ENCODE data around the gene ITPR2.
"Not testable (repeated sequence)": the region's sequence is repeated elsewhere in the genome, so short reads cannot be mapped to it uniquely, and the experiment has no call there.

Gene ITPR2

GRCh38 chr12:26617513-26617912, 215.5 kb downstream of the ITPR2 start:
- ATAC-seq, result no peak

DNA sequence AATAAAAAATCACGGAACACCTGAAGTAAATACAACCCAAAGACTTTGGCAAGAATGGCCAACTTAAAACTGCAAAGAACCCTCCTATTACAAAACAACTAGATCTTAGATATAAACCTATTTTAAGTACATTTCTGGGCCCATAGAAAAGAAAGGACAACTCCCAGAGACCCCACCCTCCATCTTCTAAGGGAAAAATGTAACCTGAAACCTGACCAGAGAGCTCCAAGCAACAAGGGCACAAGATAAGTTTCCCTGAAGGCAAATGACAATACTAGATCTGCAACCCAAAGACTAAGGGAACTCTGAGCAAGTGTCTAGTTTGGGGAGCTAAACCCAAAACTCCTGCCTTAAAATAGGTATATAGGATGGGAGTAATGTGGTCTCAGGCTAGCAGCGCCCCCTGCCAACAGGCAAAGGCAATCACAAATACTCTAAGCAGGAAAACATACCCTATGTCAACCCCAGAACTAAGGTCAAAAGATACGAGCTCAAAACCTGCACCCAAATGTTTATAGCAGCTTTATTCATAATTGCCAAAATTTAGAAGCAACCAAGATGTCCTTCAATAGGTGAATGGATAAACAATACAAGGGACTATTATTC, 218.9 kb downstream of the ITPR2 start:
- ATAC-seq, result no peak

GRCh38 chr12:26612203-26612602, 220.8 kb downstream of the ITPR2 start:
- ATAC-seq, result no peak

DNA sequence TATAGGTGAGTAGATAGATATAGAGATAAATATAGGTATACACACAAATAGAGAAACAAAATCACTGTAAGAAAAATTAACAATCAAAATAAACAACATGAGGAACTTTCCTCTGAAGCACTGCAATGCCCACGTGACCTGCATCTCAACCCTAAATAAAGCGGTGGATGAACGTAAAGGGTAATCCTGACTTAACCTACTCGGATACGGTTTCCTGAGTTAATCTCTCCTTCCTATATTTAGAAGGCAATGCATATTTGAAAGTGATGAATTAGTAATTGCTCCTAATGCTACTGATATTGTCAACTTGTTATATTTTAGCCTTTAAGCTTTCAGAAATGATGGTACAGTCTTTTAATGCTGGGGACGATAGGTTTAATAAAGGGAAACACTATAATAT, 221.4 kb downstream of the ITPR2 start:
- ATAC-seq, result no peak

GRCh38 chr12:26610774-26611173, 222.2 kb downstream of the ITPR2 start:
- no peak for ATAC-seq

- no peak for ATAC-seq
These were observed 223.0 kb downstream of the ITPR2 start for GRCh38 chr12:26609986-26610385.

DNA sequence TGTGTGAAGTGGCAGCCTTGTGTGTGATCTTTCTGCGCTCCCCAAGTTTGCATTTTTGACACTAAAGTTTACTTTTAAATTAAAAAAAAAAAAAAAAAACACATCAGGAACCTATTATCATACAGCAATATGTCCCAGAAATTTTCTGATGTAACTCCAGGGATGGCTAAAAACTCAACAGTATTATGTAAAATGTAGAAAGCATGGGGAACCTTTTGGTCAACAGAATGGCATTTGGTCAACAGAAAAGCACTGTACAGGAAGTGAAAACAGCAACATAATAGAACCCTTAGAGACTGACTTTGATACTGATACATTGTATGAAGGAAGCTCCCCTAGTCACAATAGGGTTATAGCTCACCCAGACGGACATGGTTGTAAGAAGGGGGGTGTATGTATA, 224.3 kb downstream of the ITPR2 start:
- ATAC-seq, result no peak

DNA sequence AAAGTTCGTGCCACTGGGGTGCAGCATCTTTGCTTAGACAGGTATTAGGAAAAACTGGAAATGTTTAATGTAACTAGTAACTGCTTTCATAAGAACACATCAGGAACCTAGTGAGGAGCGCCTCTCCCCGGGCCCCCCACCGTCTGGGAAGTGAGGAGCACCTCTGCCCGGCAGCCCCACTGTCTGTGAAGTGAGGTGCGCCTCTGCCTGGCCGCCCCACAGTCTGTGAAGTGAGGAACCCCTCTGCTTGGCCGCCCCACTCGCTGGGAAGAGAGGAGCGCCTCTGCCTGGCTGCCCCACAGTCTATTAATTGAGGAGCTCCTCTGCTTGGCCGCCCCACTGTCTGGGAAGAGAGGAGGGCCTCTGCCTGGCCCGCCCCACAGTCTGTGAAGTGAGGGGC, 224.7 kb downstream of the ITPR2 start:
- ATAC-seq, result no peak

- ATAC-seq, result no peak
These were observed 226.1 kb downstream of the ITPR2 start for GRCh38 chr12:26606911-26607310.

- not testable (repeated sequence) for ATAC-seq
These were observed 228.2 kb downstream of the ITPR2 start for GRCh38 chr12:26604813-26605212.

- ATAC-seq, result no peak
These were observed 233.8 kb downstream of the ITPR2 start for GRCh38 chr12:26599096-26599695.

DNA sequence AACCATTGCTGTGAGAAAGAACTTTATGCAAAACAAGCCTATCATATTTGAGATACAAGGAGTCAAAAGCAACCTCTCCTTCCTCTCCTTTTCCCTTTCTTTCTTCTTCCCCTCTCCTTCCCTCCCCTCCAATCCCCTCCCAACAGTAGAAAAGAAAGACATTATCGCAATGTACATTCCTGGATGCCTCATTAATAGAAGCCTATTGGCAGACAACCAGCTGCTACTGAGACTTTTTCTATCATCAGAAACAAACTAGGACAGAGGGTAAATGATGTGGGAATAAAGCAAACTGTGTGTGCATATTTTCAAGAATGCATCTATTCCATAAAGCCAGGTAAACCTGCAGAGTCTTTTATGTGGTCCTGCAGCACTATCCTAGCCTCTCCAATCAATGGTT, 237.2 kb downstream of the ITPR2 start:
- ATAC-seq, result no peak

- ATAC-seq, result no peak
These were observed 252.4 kb downstream of the ITPR2 start for GRCh38 chr12:26580619-26581018.

DNA sequence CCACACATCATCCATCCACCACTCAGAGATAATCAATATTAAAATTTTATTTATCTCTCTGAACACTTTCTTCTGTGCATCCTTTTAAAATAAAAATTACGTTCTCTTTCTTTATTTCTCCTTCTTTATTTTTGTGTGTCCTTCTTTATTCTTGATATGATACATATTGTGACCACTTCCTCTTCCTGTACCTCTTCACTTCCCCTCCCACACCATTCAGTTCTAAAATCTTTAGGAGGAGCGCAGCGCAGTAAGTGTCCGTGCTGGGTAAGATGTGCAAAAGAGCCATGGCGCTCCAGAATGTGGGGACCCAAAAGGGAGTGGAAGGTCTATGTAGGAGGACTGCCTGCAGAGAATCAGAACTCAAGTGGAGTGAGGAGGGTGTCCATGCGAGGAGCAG, 256.7 kb downstream of the ITPR2 start:
- ATAC-seq, result peak in 1 of 2 donors; percentile 21

DNA sequence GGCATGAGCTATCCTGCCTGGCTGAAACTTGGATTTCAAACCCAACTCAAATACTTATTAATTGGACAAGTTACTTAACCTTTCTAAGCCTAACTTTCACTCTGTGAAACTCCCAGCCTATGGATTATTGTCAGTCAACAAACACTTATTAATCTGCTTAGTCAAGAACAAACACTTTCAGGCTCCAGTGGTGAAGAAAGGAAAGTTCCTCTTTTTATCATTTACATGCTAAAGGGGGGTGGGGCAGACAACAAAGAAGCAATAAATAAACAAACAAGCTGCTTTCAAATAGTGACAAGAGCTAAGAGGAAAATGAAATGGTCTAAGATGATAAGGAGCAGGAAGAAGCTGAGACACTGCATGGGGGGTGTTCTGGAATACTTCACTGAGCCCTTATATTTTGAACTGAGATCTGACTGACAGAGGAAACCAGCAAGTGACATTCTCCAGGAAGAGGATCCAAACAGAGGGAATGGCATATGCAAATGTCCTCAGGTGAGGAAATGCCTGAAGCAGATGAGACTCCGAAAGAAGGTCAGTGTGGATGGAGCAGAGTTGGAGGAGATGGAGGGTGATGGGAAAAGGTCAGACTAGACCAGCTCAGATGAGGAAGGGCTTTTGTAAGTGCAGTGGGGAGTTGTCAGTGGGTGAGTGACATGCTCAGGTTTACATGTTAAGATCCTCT, 259.6 kb downstream of the ITPR2 start:
- ATAC-seq, result no peak

GRCh38 chr12:26572137-26572536, 260.9 kb downstream of the ITPR2 start:
- no peak for ATAC-seq

GRCh38 chr12:26571560-26571959, 261.4 kb downstream of the ITPR2 start:
- no peak for ATAC-seq

GRCh38 chr12:26567126-26567525, 265.9 kb downstream of the ITPR2 start:
- ATAC-seq, result no peak

DNA sequence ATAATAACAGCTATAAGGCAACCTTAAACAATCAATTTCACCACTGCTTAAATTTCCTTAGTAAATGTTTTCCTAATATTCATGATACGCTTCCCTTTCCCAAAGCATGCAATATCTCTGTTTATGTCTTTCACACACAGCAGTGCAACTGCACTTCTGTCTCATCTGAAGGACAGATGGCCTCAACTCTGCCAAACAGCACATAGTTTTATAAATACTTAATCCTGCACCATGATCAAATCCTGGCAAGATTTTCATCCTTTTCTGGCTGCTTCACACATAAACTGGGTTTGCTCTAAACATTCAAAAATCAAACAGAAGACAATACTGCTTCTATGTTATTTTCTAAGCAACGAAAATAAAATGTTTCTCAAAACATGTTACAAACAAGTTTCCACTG, 266.3 kb downstream of the ITPR2 start:
- no peak for ATAC-seq

DNA sequence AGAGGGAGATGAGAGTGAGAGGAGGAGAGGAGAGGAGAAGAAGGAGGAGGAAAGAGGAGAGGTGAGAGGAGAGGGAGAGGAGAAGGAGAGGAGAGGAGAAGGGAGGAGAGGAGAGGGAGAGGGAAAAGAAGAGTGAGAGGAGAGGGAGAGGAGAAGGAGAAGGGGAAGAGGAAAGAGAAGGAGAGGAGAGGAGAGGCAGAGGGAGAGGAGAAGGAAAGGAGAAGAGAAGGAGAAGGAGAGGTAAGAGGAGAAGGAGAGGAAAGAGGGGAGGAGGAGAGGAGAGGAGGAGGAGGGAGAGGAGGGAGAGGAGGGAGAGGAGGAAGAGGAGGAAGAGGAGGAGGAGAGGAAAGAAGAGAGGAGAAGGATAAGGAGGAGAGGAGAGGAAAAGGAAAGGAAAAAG, 266.8 kb downstream of the ITPR2 start:
- ATAC-seq, result no peak

- ATAC-seq, result no peak
These were observed 268.6 kb downstream of the ITPR2 start for GRCh38 chr12:26564391-26564790.

GRCh38 chr12:26563552-26563951, 269.4 kb downstream of the ITPR2 start:
- no peak for ATAC-seq

GRCh38 chr12:26557326-26557725, 275.7 kb downstream of the ITPR2 start:
- ATAC-seq, result peak in 1 of 2 donors; percentile 27

DNA sequence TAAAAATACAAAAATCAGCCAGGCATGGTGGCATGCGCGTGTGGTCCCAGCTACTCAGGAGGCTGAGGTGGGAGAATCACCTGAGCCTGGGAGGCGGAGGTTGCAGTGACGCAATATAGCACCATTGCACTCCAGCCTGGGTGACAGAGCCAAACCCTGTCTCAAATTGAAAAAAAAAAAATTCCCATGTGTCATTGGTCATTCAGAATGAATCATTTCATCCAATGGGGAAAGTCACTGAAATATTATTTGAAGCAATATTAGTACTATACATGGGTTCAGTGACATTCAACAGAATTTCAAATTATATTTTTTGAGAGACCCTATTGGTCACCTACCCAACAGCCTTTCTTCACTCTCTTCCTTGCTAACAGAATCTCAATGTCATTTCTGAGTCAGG, 276.1 kb downstream of the ITPR2 start:
- peak in 1 of 2 donors; percentile 38 for ATAC-seq

Data from activated CD4-positive, CD25-positive, alpha-beta regulatory T cell treated with anti-CD3 and anti-CD28 coated beads, Interleukin-2, amount 50 U/mL, for 24 hours (primary cell).